Measurements from ENCODE around the gene MSL3. TPM values are rescaled to one million over a fixed set of nuclear protein-coding genes. Genes with fewer than 3 reads are reported as not detected.
A peak's percentile ranks its signal among the peaks of the same experiment; 100 is the strongest.

Gene MSL3
- total and polyA plus RNA-seq, 10 donors: 51.5 to 120 (median 66.9) TPM

GRCh38 chrX:11756354-11757318 lies 1.4 kb upstream of the MSL3 start:
- no peaks in the 10 kb centered on the region for H3K27me3 ChIP-seq (replicated peaks in 1 of 7)
- H3K4me1 ChIP-seq: peaks cover 0 to 24% (median 11%) of the 10 kb centered on the region in 6 donors
- peak overlapping the region; percentile 63 to 97 (median 89) for H3K27ac ChIP-seq
- H3K4me3 ChIP-seq: peak overlapping the region in 5 of 8 donors; percentile 53 to 82 (median 72)
- no peak for DNase-seq
- H3K36me3 ChIP-seq: peaks cover 0 to 9% (median 3%) of the 10 kb centered on the region in 6 donors
- TF ChIP-seq POLR2A (IDR thresholded peaks at IDR 0.05): no peak
- TF ChIP-seq CTCF (IDR thresholded peaks at IDR 0.05 in 8 of 11, conservative IDR thresholded peaks at IDR 0.05 in 3 of 11): no peak
- TF ChIP-seq POLR2AphosphoS5 (IDR thresholded peaks at IDR 0.05): no peak
- intact Hi-C loops (cut with DNase I; ENCODE audit: low total_unique reads): no loop called here
- no peaks in the 10 kb centered on the region for H3K9me3 ChIP-seq
- 61 to 82% (median 66%) methylated on average over 11 to 15 of the region's 15 CpGs for WGBS, 5 donors

GRCh38 chrX:11757397-11757718 lies 679 bp upstream of the MSL3 start:
- no peak for TF ChIP-seq POLR2A (IDR thresholded peaks at IDR 0.05)
- TF ChIP-seq CTCF (IDR thresholded peaks at IDR 0.05 in 8 of 11, conservative IDR thresholded peaks at IDR 0.05 in 3 of 11): no peak
- TF ChIP-seq POLR2AphosphoS5 (IDR thresholded peaks at IDR 0.05): no peak
- Histone ChIP-seq H3K4me3 (peak overlapping the region; percentile 44 to 82 (median 60)), H3K27ac (peak overlapping the region; percentile 63 to 97 (median 89)), H3K36me3 (peaks cover 0 to 17% (median 7%) of the 10 kb centered on the region in 6 donors), H3K4me1 (peaks cover 0 to 31% (median 16%) of the 10 kb centered on the region in 6 donors), H3K27me3 (replicated peaks in 1 of 7) (no peaks in the 10 kb centered on the region), H3K9me3 (no peaks in the 10 kb centered on the region)
- intact Hi-C loops (cut with DNase I; ENCODE audit: low total_unique reads): no loop called here
- 5 to 42% (median 24%) methylated on average over 5 to 14 of the region's 14 CpGs for WGBS, 5 donors
- no peak for DNase-seq

- H3K9me3 ChIP-seq: no peaks in the 10 kb centered on the region
- peaks cover 0 to 29% (median 19%) of the 10 kb centered on the region in 6 donors for H3K36me3 ChIP-seq
- intact Hi-C loops (cut with DNase I; ENCODE audit: low total_unique reads): no loop called here
- peak overlapping the region; percentile 39 to 97 (median 90) for H3K27ac ChIP-seq
- 0 to 46% (median 0%) methylated on average over 20 to 66 of the region's 66 CpGs for WGBS, 5 donors
- H3K27me3 ChIP-seq (replicated peaks in 1 of 7): no peaks in the 10 kb centered on the region
- H3K4me1 ChIP-seq: peaks cover 0 to 43% (median 24%) of the 10 kb centered on the region in 6 donors
- H3K4me3 ChIP-seq: peak overlapping the region; percentile 40 to 82 (median 68)
- TF ChIP-seq POLR2AphosphoS5 (IDR thresholded peaks at IDR 0.05): peak; percentile 75 to 84 (median 81)
- peak; percentile 16 to 94 (median 87) for TF ChIP-seq CTCF (IDR thresholded peaks at IDR 0.05 in 8 of 11, conservative IDR thresholded peaks at IDR 0.05 in 3 of 11)
- TF ChIP-seq POLR2A (IDR thresholded peaks at IDR 0.05): no peak
- DNase-seq: peak; percentile 96
Observed at GRCh38 chrX:11758400-11759171, 549 bp downstream of the MSL3 start.

All from spleen (tissue), 11 donors.